Activated T-cell treated with anti-CD3 and anti-CD28 coated beads, Interleukin-2, amount 50 U/mL, for 72 hours (primary cell): Measurements from ENCODE around the gene ZNF236. TPM values are rescaled to one million over a fixed set of nuclear protein-coding genes. Genes with fewer than 3 reads are reported as not detected.

Source experiments
- ATAC-seq, 2 donors: fragments of 150-1000 bp; cut with Tn5 transposase; replicated peaks in 1 of 2; 2 replicates each; pipeline ENCODE4 v1.10.0; 2021; ENCODE audit warnings: moderate library complexity in 2 of 2, mild to moderate bottlenecking in 1 of 2
- DNase-seq, 2 donors: peaks; one replicate each; pipeline ENCODE4 v3.0.0; 2021 to 2022; ENCODE audit warnings: mixed read lengths in 1 of 2
- H3K27ac Mint-ChIP-seq: one replicate; pipeline ENCODE4 v1.8.0; 2022; ENCODE audit warnings: mild to moderate bottlenecking, moderate library complexity, mixed read lengths
- H3K27me3 Mint-ChIP-seq: one replicate; pipeline ENCODE4 v1.8.0; 2022; ENCODE audit warnings: low read depth, mixed read lengths
- H3K36me3 Mint-ChIP-seq, 2 donors: one replicate each; pipeline ENCODE4 v1.8.0; 2022; ENCODE audit warnings: mixed read lengths in 2 of 2, mild to moderate bottlenecking in 1 of 2; ENCODE audit not compliant: insufficient read depth in 2 of 2
- H3K4me1 Mint-ChIP-seq: one replicate; pipeline ENCODE4 v1.8.0; 2022; ENCODE audit warnings: low read depth, mixed read lengths
- H3K4me3 Mint-ChIP-seq, 2 donors: one replicate each; pipeline ENCODE4 v1.8.0; 2022; ENCODE audit warnings: mild to moderate bottlenecking in 2 of 2, mixed read lengths in 2 of 2, moderate library complexity in 2 of 2
- H3K9me3 Mint-ChIP-seq, 2 donors: one replicate each; pipeline ENCODE4 v1.8.0; 2022; ENCODE audit warnings: mixed read lengths in 2 of 2
- total RNA-seq, 2 donors: library from RNA; stranded (reverse); gene quantifications; one replicate each; pipeline ENCODE4 v1.2.3, GENCODE V29; 2022

The ZNF236 gene
- total RNA-seq, 2 donors from 2014 or later = 15.7 to 17.9 TPM

DNA sequence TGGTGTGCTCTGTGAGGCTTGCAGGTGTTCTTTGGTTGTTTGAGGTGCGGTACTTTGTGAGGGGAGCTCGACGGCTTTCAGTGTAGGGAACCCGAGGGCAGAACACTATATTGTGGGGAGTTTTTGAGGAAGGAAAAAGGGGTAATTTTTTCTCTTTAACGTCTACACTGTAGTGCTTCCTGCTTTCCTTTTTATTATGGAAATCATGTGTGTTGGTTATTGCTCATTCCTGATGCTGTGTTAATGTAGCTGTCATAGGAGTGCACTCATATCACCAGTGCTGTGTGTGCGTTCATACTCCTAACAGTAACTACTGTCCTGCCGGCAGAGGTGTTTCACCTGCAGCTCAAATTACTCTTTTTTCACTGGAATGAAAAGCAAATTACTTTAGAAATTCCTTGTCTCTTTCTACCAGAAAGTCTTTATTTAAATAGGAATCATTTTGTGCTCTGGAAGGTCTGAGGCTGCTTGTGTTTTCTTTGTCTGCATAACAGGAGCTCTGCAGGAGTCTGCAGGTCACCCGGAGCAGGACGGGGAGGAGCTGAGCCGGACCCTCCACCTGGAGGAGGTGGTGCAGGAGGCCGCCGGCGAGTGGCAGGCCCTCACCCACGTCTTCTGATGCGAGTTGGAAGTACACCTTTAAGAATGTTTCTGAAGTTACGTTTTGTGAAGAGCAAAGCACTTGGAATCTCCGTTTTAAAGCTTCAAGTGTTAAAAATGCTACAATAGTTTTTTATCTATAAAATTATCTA lies 145.5 kb downstream of the ZNF236 start:
- Mint-ChIP-seq H3K27me3 (no peaks in the 10 kb centered on the region), H3K4me3 (no peak overlapping the region), H3K9me3 (no peaks in the 10 kb centered on the region), H3K4me1 (peaks cover 18% of the 10 kb centered on the region), H3K36me3 (peaks cover 6 to 10% of the 10 kb centered on the region in 2 donors), H3K27ac (no peak overlapping the region)
- peak in 1 of 2 donors; percentile 36 for ATAC-seq
- no peak for DNase-seq

DNA sequence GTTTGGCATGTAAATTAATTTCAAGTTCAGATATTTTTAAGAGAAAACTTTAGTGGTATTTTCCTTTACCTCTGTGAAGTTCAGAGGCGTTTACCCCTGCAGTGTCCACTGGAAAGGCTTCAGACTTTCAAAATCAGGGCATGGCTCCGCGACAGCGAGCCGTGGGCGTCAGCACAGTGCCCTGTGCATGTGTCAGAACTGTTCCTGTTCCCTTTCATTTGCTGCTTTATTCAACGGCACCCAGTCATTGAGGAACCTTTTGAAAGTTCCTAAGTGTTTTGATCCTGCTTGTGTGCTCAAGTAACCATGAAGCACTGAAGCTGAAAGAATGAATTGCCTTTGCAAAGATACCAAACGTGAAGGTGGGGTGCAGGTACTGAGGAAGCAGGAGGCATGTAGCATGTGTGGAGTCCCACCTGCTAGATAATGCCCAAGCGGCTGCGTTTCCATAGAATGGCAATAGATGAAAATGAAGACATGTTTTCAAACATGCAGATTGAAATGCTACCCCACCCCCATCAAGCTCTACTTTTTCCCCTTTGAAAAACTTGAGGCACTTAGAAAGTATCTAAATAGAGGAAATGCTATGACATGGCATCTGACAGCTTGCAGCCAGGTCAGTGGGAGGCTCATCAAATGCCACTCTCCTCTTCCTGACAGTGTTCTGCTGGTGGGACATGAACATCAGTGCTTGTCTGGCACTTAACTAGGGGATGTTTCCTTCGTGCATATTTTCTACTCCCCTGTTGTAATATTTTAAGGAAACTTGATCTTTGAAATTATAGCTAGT lies 148.6 kb downstream of the ZNF236 start:
- DNase-seq (no peak), ATAC-seq (no peak)
- H3K9me3 Mint-ChIP-seq = no peaks in the 10 kb centered on the region
- H3K4me1 Mint-ChIP-seq = no peaks in the 10 kb centered on the region
- H3K27ac Mint-ChIP-seq = peak overlapping the region; percentile 48
- H3K36me3 Mint-ChIP-seq = no peaks in the 10 kb centered on the region
- H3K27me3 Mint-ChIP-seq = no peaks in the 10 kb centered on the region
- H3K4me3 Mint-ChIP-seq = no peak overlapping the region

DNA sequence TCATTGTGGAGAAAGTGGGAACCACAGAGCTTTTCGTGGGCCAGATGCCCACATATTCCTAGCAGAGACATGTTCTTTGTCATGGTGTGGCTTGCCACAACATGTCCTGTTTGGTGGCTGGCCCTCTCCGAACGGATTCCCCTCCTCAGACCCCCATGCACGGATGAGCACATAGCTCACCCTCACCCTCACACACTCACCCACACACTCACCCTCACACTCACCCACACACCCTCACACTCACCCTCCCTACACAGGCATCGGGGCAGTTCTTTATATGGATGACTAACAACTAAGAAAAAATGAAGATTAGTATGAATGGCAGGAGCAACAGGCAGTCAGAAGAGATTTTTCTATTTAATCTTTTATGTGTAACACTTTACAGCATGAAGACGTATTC lies 149.9 kb downstream of the ZNF236 start:
- no peaks in the 10 kb centered on the region for H3K27me3 Mint-ChIP-seq
- no peaks in the 10 kb centered on the region for H3K36me3 Mint-ChIP-seq
- no peaks in the 10 kb centered on the region for H3K4me1 Mint-ChIP-seq
- no peak overlapping the region for H3K27ac Mint-ChIP-seq
- DNase-seq (no peak), ATAC-seq (no peak)
- H3K9me3 Mint-ChIP-seq = no peaks in the 10 kb centered on the region
- no peak overlapping the region for H3K4me3 Mint-ChIP-seq

DNA sequence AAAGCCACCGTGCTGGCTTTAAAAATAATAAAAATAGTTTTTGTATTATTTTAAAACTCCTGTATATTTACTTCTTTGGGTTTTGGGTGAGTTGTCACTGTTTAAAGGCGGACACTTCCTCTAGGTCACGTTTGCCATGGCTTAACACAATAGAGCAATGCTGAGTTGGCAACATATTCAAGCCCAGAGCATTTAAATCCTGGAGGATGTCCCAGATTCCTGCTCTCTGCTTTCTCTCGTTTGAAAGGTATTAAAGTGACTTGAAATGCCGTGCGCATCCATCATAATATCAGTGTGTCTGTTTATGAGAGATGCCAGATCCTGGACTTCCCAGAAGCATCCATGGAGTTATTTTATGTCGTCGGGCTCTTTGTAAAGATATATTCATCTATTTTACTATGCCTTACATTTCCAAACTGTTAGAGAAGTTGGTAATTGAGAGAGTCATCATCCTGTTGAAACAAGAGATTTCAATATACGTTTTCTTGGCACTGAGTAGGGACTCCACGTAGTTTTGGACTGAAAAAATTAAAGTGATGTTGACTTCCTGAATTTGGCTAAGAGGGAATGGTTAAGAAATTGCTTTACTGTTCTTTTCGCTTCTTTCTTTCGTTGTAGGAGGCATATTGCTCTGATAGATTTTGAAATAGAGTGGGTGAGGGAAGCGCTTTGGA lies 150.6 kb downstream of the ZNF236 start:
- no peaks in the 10 kb centered on the region for H3K4me1 Mint-ChIP-seq

DNA sequence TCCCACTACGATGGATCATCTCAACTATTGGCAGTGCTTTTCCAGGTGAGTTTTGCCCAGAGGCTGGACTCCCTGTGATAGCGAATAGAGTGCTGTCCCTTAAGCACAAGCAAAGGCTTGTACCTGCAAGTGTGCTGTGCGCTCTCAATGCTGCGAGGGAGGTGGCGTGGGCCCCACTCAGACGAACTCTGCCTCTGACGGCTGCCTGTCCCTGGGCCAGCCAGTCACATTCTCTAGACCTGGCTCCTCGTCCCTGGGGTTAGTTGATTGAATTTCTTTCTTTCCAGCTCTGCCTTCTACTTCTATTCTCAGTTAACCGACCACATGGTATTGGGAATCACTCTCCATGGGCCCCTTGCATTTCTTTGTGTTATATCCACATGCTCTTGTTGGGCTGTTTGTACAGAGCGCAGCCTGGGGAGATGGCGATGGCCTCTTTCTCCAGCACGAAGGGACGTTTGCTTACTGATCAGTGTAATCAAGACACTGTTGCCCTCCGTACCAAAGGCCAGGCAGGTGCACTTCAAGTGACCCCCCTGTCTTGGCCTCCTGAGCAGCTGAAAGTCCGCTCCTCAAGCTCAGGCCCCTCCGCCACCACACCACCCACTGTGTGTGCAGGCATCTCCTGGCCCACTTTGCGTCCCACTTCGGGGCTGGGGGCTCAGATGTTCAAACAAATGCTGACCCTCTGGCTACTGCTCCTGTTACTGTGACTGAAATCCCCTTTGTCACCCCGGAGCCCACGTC lies 151.3 kb downstream of the ZNF236 start:
- ATAC-seq = no peak
- Mint-ChIP-seq H3K4me1 (no peaks in the 10 kb centered on the region), H3K27me3 (no peaks in the 10 kb centered on the region), H3K4me3 (no peak overlapping the region), H3K9me3 (no peaks in the 10 kb centered on the region), H3K36me3 (no peaks in the 10 kb centered on the region), H3K27ac (no peak overlapping the region)
- no peak for DNase-seq

More for the DNA sequence above, 150.6 kb downstream of the ZNF236 start:
- no peak overlapping the region for H3K27ac Mint-ChIP-seq
- H3K9me3 Mint-ChIP-seq = no peaks in the 10 kb centered on the region
- DNase-seq (no peak), ATAC-seq (no peak)
- H3K27me3 Mint-ChIP-seq = no peaks in the 10 kb centered on the region
- no peaks in the 10 kb centered on the region for H3K36me3 Mint-ChIP-seq
- H3K4me3 Mint-ChIP-seq = no peak overlapping the region

DNA sequence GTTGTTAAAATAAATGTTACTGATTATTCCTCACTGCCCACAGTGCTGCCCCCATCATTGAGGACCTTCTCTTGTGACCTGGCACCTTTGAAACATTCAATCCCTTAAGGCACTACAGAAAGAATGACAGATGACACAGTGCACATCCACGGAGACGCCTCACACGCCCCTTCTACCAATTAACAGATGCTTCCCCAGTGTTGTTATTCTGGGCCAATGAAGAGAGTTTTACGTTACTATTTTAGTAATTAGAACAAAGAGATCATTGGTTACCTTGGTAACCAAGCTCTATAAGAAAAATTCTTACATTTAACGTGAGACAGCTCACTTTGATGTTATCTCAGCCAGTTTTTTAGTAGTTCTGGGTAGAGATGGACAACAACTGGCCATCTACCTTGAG lies 152.0 kb downstream of the ZNF236 start:
- DNase-seq = no peak
- Mint-ChIP-seq H3K36me3 (no peaks in the 10 kb centered on the region), H3K4me3 (no peak overlapping the region), H3K27ac (no peak overlapping the region), H3K9me3 (no peaks in the 10 kb centered on the region), H3K4me1 (no peaks in the 10 kb centered on the region), H3K27me3 (no peaks in the 10 kb centered on the region)
- no peak for ATAC-seq

DNA sequence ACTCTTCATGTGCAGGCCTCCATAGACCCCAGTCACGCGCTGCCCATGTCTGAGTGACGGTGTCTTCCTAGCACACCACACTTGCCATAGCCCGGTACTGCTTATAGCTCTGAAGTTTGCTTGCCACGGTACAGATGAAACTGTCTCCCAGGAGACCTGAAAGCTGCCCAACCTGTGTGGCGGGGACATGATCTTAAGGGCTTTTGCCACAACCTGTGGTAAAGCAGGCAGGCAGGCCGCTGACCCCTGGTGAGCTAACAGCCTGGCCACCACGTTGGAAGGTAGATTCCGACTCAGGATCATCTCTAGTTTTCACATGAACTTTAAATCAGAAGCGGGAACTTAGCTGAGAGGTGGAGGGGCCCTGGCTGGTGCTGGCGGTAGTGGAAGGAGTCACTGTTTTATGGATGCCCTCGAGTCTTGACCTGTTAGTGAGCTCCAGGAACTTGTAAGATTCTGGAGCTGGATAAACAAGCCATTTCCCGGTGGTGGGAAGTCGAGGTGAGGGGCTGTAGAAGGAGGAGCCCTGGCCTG lies 153.3 kb downstream of the ZNF236 start:
- no peak for ATAC-seq
- H3K27me3 Mint-ChIP-seq = no peaks in the 10 kb centered on the region
- H3K27ac Mint-ChIP-seq = no peak overlapping the region
- DNase-seq = no peak
- no peaks in the 10 kb centered on the region for H3K4me1 Mint-ChIP-seq
- H3K4me3 Mint-ChIP-seq = no peak overlapping the region
- no peaks in the 10 kb centered on the region for H3K9me3 Mint-ChIP-seq
- H3K36me3 Mint-ChIP-seq = no peaks in the 10 kb centered on the region

DNA sequence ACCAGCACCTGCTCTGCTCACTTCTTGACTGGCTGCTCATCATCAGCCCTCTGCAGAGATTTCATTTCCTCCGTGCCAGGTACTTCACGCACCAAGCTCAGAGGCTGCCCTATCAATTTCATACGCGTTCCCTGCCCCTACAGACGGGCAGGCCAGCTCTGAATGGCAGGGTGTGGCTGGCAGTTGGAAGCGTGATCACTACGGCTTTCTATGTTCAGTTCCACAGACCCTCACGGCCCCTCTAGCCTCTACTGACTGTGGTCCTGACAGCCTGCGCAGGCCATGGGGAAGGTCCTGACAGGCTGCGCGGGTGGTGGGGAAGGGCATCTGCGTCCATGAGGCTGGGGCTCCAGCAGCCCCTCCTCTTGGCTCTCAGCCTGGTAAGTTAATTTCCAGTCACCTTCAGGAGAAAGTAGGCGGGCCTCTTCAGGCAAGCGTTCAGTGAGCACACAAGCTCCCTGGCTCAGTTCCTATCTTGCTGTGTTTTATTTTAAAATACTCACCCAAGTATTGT lies 154.8 kb downstream of the ZNF236 start:
- ATAC-seq = no peak
- H3K27me3 Mint-ChIP-seq = no peaks in the 10 kb centered on the region
- H3K27ac Mint-ChIP-seq = no peak overlapping the region
- H3K9me3 Mint-ChIP-seq = no peaks in the 10 kb centered on the region
- no peak for DNase-seq
- H3K4me1 Mint-ChIP-seq = no peaks in the 10 kb centered on the region
- H3K36me3 Mint-ChIP-seq = no peaks in the 10 kb centered on the region
- no peak overlapping the region for H3K4me3 Mint-ChIP-seq

DNA sequence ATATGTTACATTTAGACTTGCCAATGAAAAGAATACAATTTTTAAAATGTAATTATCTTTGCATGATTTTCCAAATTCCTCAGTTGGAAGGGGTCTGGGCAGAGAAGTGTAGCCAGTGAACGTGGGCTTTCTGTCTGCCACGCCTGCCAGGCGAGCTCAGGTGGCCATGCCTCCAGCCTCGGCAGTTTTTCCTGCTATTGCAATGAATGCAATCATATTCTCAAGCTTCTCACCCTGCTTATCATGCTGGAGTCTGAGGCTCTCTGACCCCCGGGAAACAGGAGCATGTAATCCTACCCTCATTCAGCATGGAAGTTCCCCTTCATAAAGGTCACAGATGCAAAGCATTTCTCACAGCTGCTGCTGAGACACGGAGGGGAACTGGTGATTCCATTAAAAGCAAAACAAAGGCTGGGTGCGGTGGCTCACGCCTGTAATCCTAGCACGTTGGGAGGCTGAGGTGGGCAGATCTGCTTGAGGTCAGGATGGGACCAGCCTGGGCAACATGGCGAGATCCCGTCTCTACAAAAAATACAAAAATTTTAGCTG lies 155.4 kb downstream of the ZNF236 start:
- Mint-ChIP-seq H3K4me1 (no peaks in the 10 kb centered on the region), H3K27ac (no peak overlapping the region), H3K4me3 (no peak overlapping the region), H3K9me3 (no peaks in the 10 kb centered on the region), H3K27me3 (no peaks in the 10 kb centered on the region), H3K36me3 (no peaks in the 10 kb centered on the region)
- DNase-seq (no peak), ATAC-seq (no peak)

DNA sequence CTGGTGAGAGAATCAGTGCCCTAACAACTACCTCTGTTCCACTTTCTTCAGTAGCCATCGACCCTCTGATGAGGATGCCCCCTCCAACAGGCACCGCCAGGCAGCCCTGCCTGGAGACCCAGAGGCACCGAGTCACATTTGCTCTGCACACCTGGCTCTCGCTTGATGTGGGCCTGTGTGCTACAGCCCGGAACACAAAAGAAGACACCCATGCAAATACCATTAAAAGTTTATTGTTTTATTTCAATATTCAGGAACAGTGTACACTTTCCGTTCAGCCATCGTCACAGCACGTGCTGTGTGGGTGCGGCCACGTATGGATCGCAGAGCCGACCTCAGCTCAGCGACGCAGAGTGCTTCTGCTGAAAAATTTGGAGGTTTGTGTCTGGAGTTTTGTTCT lies 156.3 kb downstream of the ZNF236 start:
- Mint-ChIP-seq H3K9me3 (no peaks in the 10 kb centered on the region), H3K4me3 (no peak overlapping the region), H3K27me3 (no peaks in the 10 kb centered on the region), H3K4me1 (peaks cover 8% of the 10 kb centered on the region), H3K27ac (no peak overlapping the region), H3K36me3 (no peaks in the 10 kb centered on the region)
- DNase-seq (no peak), ATAC-seq (no peak)

DNA sequence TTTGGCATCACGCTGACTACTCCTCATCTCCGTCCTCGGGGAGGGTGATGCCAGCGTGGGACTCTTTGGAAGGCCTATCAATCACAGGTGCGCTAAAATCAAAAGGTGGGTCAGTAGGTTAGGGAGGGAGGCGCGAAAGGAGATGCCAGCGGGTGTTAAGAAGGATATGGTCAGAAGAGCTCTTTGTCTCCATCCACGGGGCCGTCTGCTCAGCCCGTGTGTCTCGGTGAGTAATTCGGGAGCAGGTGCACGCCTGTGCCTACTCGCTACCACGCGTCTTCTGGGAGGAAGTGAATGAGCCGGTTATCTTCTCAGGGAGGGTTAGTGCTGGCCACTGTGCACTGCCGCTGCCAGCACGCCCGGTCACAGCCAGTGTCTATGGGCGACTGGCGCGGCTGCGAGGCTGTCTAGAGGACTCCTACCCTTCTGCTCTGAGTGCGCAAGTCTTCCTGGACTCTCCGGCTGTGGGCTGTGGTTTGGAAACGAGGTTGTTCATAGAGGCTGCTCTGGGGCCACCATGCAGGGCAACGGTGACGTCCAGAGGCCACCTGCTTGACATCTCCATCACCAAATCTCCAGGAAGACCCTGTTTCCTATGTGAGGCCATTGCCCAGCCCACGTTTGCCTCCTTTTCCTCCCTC lies 156.9 kb downstream of the ZNF236 start:
- DNase-seq (no peak), ATAC-seq (no peak)
- no peaks in the 10 kb centered on the region for H3K27me3 Mint-ChIP-seq
- no peak overlapping the region for H3K27ac Mint-ChIP-seq
- H3K36me3 Mint-ChIP-seq = no peaks in the 10 kb centered on the region
- no peak overlapping the region for H3K4me3 Mint-ChIP-seq
- peaks cover 8% of the 10 kb centered on the region for H3K4me1 Mint-ChIP-seq
- H3K9me3 Mint-ChIP-seq = no peaks in the 10 kb centered on the region

DNA sequence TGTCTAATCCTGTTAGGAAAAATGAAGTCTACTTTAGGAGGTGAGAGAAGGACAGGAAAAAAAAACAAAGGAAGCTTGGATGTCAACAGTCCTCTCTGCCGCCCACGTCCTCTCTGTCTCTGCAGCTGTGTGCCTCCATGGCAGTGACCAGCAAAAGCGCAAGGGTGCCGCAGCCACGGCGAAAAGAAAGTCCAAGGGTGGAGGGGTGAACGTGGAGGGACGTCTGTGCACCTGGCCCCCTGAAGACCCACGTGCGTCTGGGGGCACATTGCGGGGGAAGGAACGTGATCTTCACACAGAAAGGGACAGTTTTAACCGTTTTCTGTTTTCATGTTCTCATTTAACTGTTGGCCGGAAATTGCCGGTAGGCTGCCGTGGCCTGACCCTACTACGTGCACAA lies 157.5 kb downstream of the ZNF236 start:
- H3K9me3 Mint-ChIP-seq = no peaks in the 10 kb centered on the region
- H3K4me3 Mint-ChIP-seq = no peak overlapping the region
- no peaks in the 10 kb centered on the region for H3K27me3 Mint-ChIP-seq
- ATAC-seq (no peak), DNase-seq (no peak)
- no peak overlapping the region for H3K27ac Mint-ChIP-seq
- H3K36me3 Mint-ChIP-seq = no peaks in the 10 kb centered on the region
- peaks cover 8% of the 10 kb centered on the region for H3K4me1 Mint-ChIP-seq
